GM23248 (cell line): ENCODE data around the gene OR10H4. TPM values are rescaled to one million over a fixed set of nuclear protein-coding genes. Genes with fewer than 3 reads are reported as not detected.

Experiments
- DNase-seq: peaks from one replicate; pipeline ENCODE4 v3.0.0-alpha.2; 2015
- H2AFZ ChIP-seq: fragments of 200-600 bp; sonication (generic); 2 replicates; pipeline ENCODE4 v1.6.1; 2016; ENCODE audit warnings: antibody characterized with exemption
- H3F3A ChIP-seq: fragments of 200-600 bp; sonication (generic); 2 replicates; pipeline ENCODE4 v1.6.1; 2016; ENCODE audit warnings: mild to moderate bottlenecking, antibody characterized with exemption, mixed run types; ENCODE audit not compliant: insufficient read depth
- H3K27ac ChIP-seq: fragments of 200-600 bp; sonication (generic); 2 replicates; pipeline ENCODE4 v1.5.1; 2016; ENCODE audit warnings: mild to moderate bottlenecking
- H3K27me3 ChIP-seq: fragments of 200-600 bp; sonication (generic); replicated peaks from 2 replicates; pipeline ENCODE4 v1.6.1; 2016; ENCODE audit warnings: mild to moderate bottlenecking; ENCODE audit not compliant: insufficient read depth
- H3K36me3 ChIP-seq: fragments of 200-600 bp; sonication (generic); 2 replicates; pipeline ENCODE4 v1.6.1; 2016; ENCODE audit warnings: low read depth, mild to moderate bottlenecking
- H3K4me1 ChIP-seq: fragments of 200-600 bp; sonication (generic); 2 replicates; pipeline ENCODE4 v1.6.1; 2016; ENCODE audit warnings: mild to moderate bottlenecking; ENCODE audit not compliant: insufficient read depth
- H3K4me2 ChIP-seq: fragments of 200-600 bp; sonication (generic); one replicate; pipeline ENCODE4 v1.6.1; 2016; ENCODE audit warnings: mild to moderate bottlenecking; ENCODE audit not compliant: unreplicated experiment
- H3K4me3 ChIP-seq: fragments of 200-600 bp; sonication (generic); 2 replicates; pipeline ENCODE4 v1.5.1; 2016; ENCODE audit warnings: mild to moderate bottlenecking
- H3K79me2 ChIP-seq: fragments of 200-600 bp; sonication (generic); 2 replicates; pipeline ENCODE4 v1.6.1; 2016; ENCODE audit warnings: mild to moderate bottlenecking; ENCODE audit not compliant: insufficient read depth
- H3K9ac ChIP-seq: fragments of 200-600 bp; sonication (generic); 2 replicates; pipeline ENCODE4 v1.6.1; 2016; ENCODE audit warnings: mild to moderate bottlenecking
- H3K9me2 ChIP-seq: fragments of 200-600 bp; sonication (generic); 2 replicates; pipeline ENCODE4 v1.6.1; 2016; ENCODE audit warnings: mixed run types, mild to moderate bottlenecking, moderate library complexity; ENCODE audit not compliant: insufficient read depth
- H3K9me3 ChIP-seq: fragments of 200-600 bp; sonication (generic); one replicate; pipeline ENCODE4 v1.6.1; 2017; ENCODE audit warnings: low read depth
- H4K20me1 ChIP-seq: fragments of 200-600 bp; sonication (generic); 2 replicates; pipeline ENCODE4 v1.6.0; 2016; ENCODE audit not compliant: insufficient read depth
- EZH2 ChIP-seq: fragments of 200-600 bp; sonication (generic); IDR thresholded peaks from 2 replicates; pipeline ENCODE4 v1.6.1; 2018; ENCODE audit warnings: antibody characterized with exemption, mild to moderate bottlenecking; ENCODE audit not compliant: insufficient read depth, poor library complexity, severe bottlenecking
- EZH2phosphoT487 ChIP-seq: fragments of 200-600 bp; sonication (generic); IDR thresholded peaks from 2 replicates; pipeline ENCODE4 v1.6.1; 2018; ENCODE audit warnings: antibody characterized with exemption, moderate library complexity, mild to moderate bottlenecking, low read depth; ENCODE audit not compliant: insufficient read depth
- WGBS, 2 experiments: methylation state at CpG; one replicate each; pipeline ENCODE4 v1.1.6; 2015 to 2017; ENCODE audit warnings: low lambda C conversion rate in 2 of 2, low coverage in 1 of 2; ENCODE audit errors: missing lambda C conversion rate in 2 of 2; 5-methylcytosine and 5-hydroxymethylcytosine counted together
- in situ Hi-C: fragments of 300-500 bp; cut with MboI; formaldehyde crosslinking; loops from 2 replicates; pipeline ENCODE4 v1.15.0; 2020
- polyA plus RNA-seq: library from polyadenylated mRNA; unstranded; fragments of >200 nt; fragmentation: Nextera tagmentation; extraction: Ambion mirVana; gene quantifications from 2 replicates; pipeline ENCODE4 v1.2.1, GENCODE V29; 2016
- total RNA-seq: library from RNA; depleted of rRNA; stranded (reverse); fragments of >200 nt; shearing (Covaris generic); gene quantifications from 2 replicates; pipeline ENCODE4 v1.2.3, GENCODE V29; 2014

OR10H4 gene
- total and polyA plus RNA-seq, 2 experiments from 2014 or later: not detected

GRCh38 chr19:15945301-15945700 lies 3.5 kb upstream of the OR10H4 start:
- Histone ChIP-seq H3K4me2 (no peak overlapping the region), H3K36me3 (no peaks in the 10 kb centered on the region), H3K9me3 (no peaks in the 10 kb centered on the region), H3K9ac (no peak overlapping the region), H4K20me1 (no peaks in the 10 kb centered on the region), H3K79me2 (no peaks in the 10 kb centered on the region), H3F3A (no peaks in the 10 kb centered on the region), H2AFZ (no peak overlapping the region), H3K27me3 (no peaks in the 10 kb centered on the region), H3K27ac (no peak overlapping the region), H3K9me2 (no peaks in the 10 kb centered on the region), H3K4me3 (no peak overlapping the region), H3K4me1 (no peaks in the 10 kb centered on the region)
- whole genome bisulfite sequencing, 2 experiments: 16 to 27% methylated on average over 4 of the region's 4 CpGs
- no peak for DNase-seq
- TF ChIP-seq EZH2 (no peak), EZH2phosphoT487 (no peak)
- in situ Hi-C loops: no loop called here

- H3K36me3 ChIP-seq: no peaks in the 10 kb centered on the region
- H3K4me3 ChIP-seq: no peak overlapping the region
- H3K27me3 ChIP-seq: 0 out of 2 replicates have a peak, but pooled peaks cover 6% of the 10 kb centered on the region
- in situ Hi-C loops: no loop called here
- no peaks in the 10 kb centered on the region for H4K20me1 ChIP-seq
- no peaks in the 10 kb centered on the region for H3K9me2 ChIP-seq
- H3K9me3 ChIP-seq: no peaks in the 10 kb centered on the region
- no peaks in the 10 kb centered on the region for H3K79me2 ChIP-seq
- TF ChIP-seq EZH2 (no peak), EZH2phosphoT487 (no peak)
- H2AFZ ChIP-seq: no peak overlapping the region
- no peak for DNase-seq
- H3F3A ChIP-seq: no peaks in the 10 kb centered on the region
- no peak overlapping the region for H3K4me2 ChIP-seq
- H3K27ac ChIP-seq: no peak overlapping the region
- H3K4me1 ChIP-seq: no peaks in the 10 kb centered on the region
- no peak overlapping the region for H3K9ac ChIP-seq
- 53 to 56% methylated on average over 6 of the region's 6 CpGs for WGBS, 2 experiments
Measured at GRCh38 chr19:15954820-15955219, 6.0 kb downstream of the OR10H4 start.

GRCh38 chr19:15962319-15962718 lies 13.5 kb downstream of the OR10H4 start:
- no peak overlapping the region for H3K9ac ChIP-seq
- in situ Hi-C loops: no loop called here
- DNase-seq: peak; percentile 1
- H3K27me3 ChIP-seq: no peaks in the 10 kb centered on the region
- H3K36me3 ChIP-seq: no peaks in the 10 kb centered on the region
- H3K4me3 ChIP-seq: no peak overlapping the region
- H2AFZ ChIP-seq: no peak overlapping the region
- WGBS, 2 experiments: 44 to 46% methylated on average over 6 of the region's 6 CpGs
- no peaks in the 10 kb centered on the region for H3K79me2 ChIP-seq
- H3K4me1 ChIP-seq: no peaks in the 10 kb centered on the region
- no peak overlapping the region for H3K4me2 ChIP-seq
- H3K9me2 ChIP-seq: no peaks in the 10 kb centered on the region
- H3F3A ChIP-seq: no peaks in the 10 kb centered on the region
- no peaks in the 10 kb centered on the region for H3K9me3 ChIP-seq
- TF ChIP-seq EZH2phosphoT487 (no peak), EZH2 (no peak)
- no peak overlapping the region for H3K27ac ChIP-seq
- no peaks in the 10 kb centered on the region for H4K20me1 ChIP-seq

GRCh38 chr19:15964231-15964630 lies 15.4 kb downstream of the OR10H4 start:
- in situ Hi-C loops: no loop called here
- 23 to 40% methylated on average over 2 of the region's 2 CpGs for WGBS, 2 experiments

More at GRCh38 chr19:15964231-15964630, 15.4 kb downstream of the OR10H4 start:
- Histone ChIP-seq H3K27ac (no peak overlapping the region), H3K4me3 (no peak overlapping the region), H3K79me2 (no peaks in the 10 kb centered on the region), H3K4me2 (no peak overlapping the region), H3F3A (no peaks in the 10 kb centered on the region), H3K4me1 (no peaks in the 10 kb centered on the region), H3K9me3 (no peaks in the 10 kb centered on the region), H2AFZ (no peak overlapping the region), H4K20me1 (no peaks in the 10 kb centered on the region), H3K9me2 (no peaks in the 10 kb centered on the region), H3K9ac (no peak overlapping the region), H3K36me3 (no peaks in the 10 kb centered on the region), H3K27me3 (no peaks in the 10 kb centered on the region)
- TF ChIP-seq EZH2phosphoT487 (no peak), EZH2 (no peak)
- no peak for DNase-seq
